ENCODE data around the gene TMEM50A. TPM values are rescaled to one million over a fixed set of nuclear protein-coding genes. Genes with fewer than 3 reads are reported as not detected.
"Not testable (repeated sequence)": the region's sequence is repeated elsewhere in the genome, so short reads cannot be mapped to it uniquely, and the experiment has no call there.

TMEM50A gene
- total RNA-seq, 5 donors from 2014 or later (not counting 1 experiment from before 2014, with no cell fraction given) = 74.8 to 104 (median 97.2) TPM

GRCh38 chr1:25378367-25378766 is 40.2 kb downstream of the TMEM50A start:
- H3K9me3 ChIP-seq; H3K27ac Mint-ChIP-seq; H3K4me3 ChIP-seq (ENCODE audit: control insufficient read depth in 1 of 2, extremely low read depth in 1 of 2, low read length in 1 of 2); ATAC-seq (replicated peaks in 1 of 4); H3K4me1 ChIP-seq (ENCODE audit: control insufficient read depth in 1 of 2, extremely low read depth in 1 of 2, insufficient read depth in 2 of 2, low read length in 2 of 2); POLR2A ChIA-PET; DNase-seq; H3K27me3 Mint-ChIP-seq; H3K9me3 Mint-ChIP-seq; H3K27ac ChIP-seq (ENCODE audit: low read length); H3K4me3 Mint-ChIP-seq; CTCF ChIA-PET; H3K36me3 ChIP-seq (ENCODE audit: control insufficient read depth in 2 of 2, extremely low read depth in 1 of 2, insufficient read depth in 1 of 2, low read length in 1 of 2); H3K27me3 ChIP-seq (replicated peaks in 1 of 2; ENCODE audit: control insufficient read depth in 2 of 2, extremely low read depth in 1 of 2, insufficient read depth in 2 of 2, low read length in 1 of 2); H3K36me3 Mint-ChIP-seq; H3K4me1 Mint-ChIP-seq: not testable (repeated sequence)
- 91% methylated on average over 3 of the region's 3 CpGs for whole genome bisulfite sequencing (ENCODE audit: insufficient coverage)

- H3K27me3 ChIP-seq (replicated peaks in 1 of 2; ENCODE audit: control insufficient read depth in 2 of 2, extremely low read depth in 1 of 2, insufficient read depth in 2 of 2, low read length in 1 of 2) = not testable (repeated sequence)
- WGBS (ENCODE audit: insufficient coverage) = no CpG with 5 or more reads among the region's 1 CpG
Observed at GRCh38 chr1:25382543-25382942, 44.4 kb downstream of the TMEM50A start.

GRCh38 chr1:25383090-25383489 is 45.0 kb downstream of the TMEM50A start:
- H3K27me3 Mint-ChIP-seq; POLR2A ChIA-PET; H3K4me3 Mint-ChIP-seq; H3K9me3 ChIP-seq; H3K27me3 ChIP-seq (replicated peaks in 1 of 2; ENCODE audit: control insufficient read depth in 2 of 2, extremely low read depth in 1 of 2, insufficient read depth in 2 of 2, low read length in 1 of 2); H3K4me1 Mint-ChIP-seq; H3K4me1 ChIP-seq (ENCODE audit: control insufficient read depth in 1 of 2, extremely low read depth in 1 of 2, insufficient read depth in 2 of 2, low read length in 2 of 2); H3K36me3 ChIP-seq (ENCODE audit: control insufficient read depth in 2 of 2, extremely low read depth in 1 of 2, insufficient read depth in 1 of 2, low read length in 1 of 2); H3K27ac Mint-ChIP-seq; DNase-seq; H3K36me3 Mint-ChIP-seq; ATAC-seq (replicated peaks in 1 of 4); H3K27ac ChIP-seq (ENCODE audit: low read length); CTCF ChIA-PET; H3K9me3 Mint-ChIP-seq; H3K4me3 ChIP-seq (ENCODE audit: control insufficient read depth in 1 of 2, extremely low read depth in 1 of 2, low read length in 1 of 2): not testable (repeated sequence)
- no CpG with 5 or more reads among the region's 1 CpG for WGBS (ENCODE audit: insufficient coverage)

More at GRCh38 chr1:25382543-25382942, 44.4 kb downstream of the TMEM50A start:
- H3K4me3 Mint-ChIP-seq; DNase-seq; H3K27me3 Mint-ChIP-seq; H3K4me1 Mint-ChIP-seq; H3K27ac Mint-ChIP-seq; H3K4me1 ChIP-seq (ENCODE audit: control insufficient read depth in 1 of 2, extremely low read depth in 1 of 2, insufficient read depth in 2 of 2, low read length in 2 of 2); H3K9me3 ChIP-seq; H3K36me3 ChIP-seq (ENCODE audit: control insufficient read depth in 2 of 2, extremely low read depth in 1 of 2, insufficient read depth in 1 of 2, low read length in 1 of 2); ATAC-seq (replicated peaks in 1 of 4); H3K4me3 ChIP-seq (ENCODE audit: control insufficient read depth in 1 of 2, extremely low read depth in 1 of 2, low read length in 1 of 2); H3K27ac ChIP-seq (ENCODE audit: low read length); H3K36me3 Mint-ChIP-seq; H3K9me3 Mint-ChIP-seq; POLR2A ChIA-PET: not testable (repeated sequence)
- CTCF ChIA-PET = interaction anchor here in 1 of 2 donors (0.5 kb wide), 1 partner anchor 52 kb away, joined by 4 read pairs; no protein-coding TSS in a partner anchor

GRCh38 chr1:25383875-25384274 is 45.7 kb downstream of the TMEM50A start:
- POLR2A ChIA-PET, H3K27ac Mint-ChIP-seq, CTCF ChIA-PET: not testable (repeated sequence)

GRCh38 chr1:25387096-25387495 is 49.0 kb downstream of the TMEM50A start:
- not testable (repeated sequence) for ATAC-seq (replicated peaks in 1 of 4)

More at GRCh38 chr1:25383875-25384274, 45.7 kb downstream of the TMEM50A start:
- not testable (repeated sequence) for H3K9me3 Mint-ChIP-seq; H3K4me1 ChIP-seq (ENCODE audit: control insufficient read depth in 1 of 2, extremely low read depth in 1 of 2, insufficient read depth in 2 of 2, low read length in 2 of 2); H3K27me3 ChIP-seq (replicated peaks in 1 of 2; ENCODE audit: control insufficient read depth in 2 of 2, extremely low read depth in 1 of 2, insufficient read depth in 2 of 2, low read length in 1 of 2); H3K36me3 Mint-ChIP-seq; H3K36me3 ChIP-seq (ENCODE audit: control insufficient read depth in 2 of 2, extremely low read depth in 1 of 2, insufficient read depth in 1 of 2, low read length in 1 of 2); H3K27ac ChIP-seq (ENCODE audit: low read length); ATAC-seq (replicated peaks in 1 of 4); H3K4me1 Mint-ChIP-seq; H3K27me3 Mint-ChIP-seq; H3K4me3 ChIP-seq (ENCODE audit: control insufficient read depth in 1 of 2, extremely low read depth in 1 of 2, low read length in 1 of 2); H3K9me3 ChIP-seq; H3K4me3 Mint-ChIP-seq; DNase-seq
- no CpG with 5 or more reads among the region's 1 CpG for WGBS (ENCODE audit: insufficient coverage)

GRCh38 chr1:25388691-25389090 is 50.6 kb downstream of the TMEM50A start:
- ATAC-seq (replicated peaks in 1 of 4); DNase-seq; H3K27me3 ChIP-seq (replicated peaks in 1 of 2; ENCODE audit: control insufficient read depth in 2 of 2, extremely low read depth in 1 of 2, insufficient read depth in 2 of 2, low read length in 1 of 2); H3K4me3 ChIP-seq (ENCODE audit: control insufficient read depth in 1 of 2, extremely low read depth in 1 of 2, low read length in 1 of 2); H3K27me3 Mint-ChIP-seq; H3K9me3 ChIP-seq; H3K27ac ChIP-seq (ENCODE audit: low read length); H3K27ac Mint-ChIP-seq; H3K4me3 Mint-ChIP-seq; POLR2A ChIA-PET; H3K4me1 ChIP-seq (ENCODE audit: control insufficient read depth in 1 of 2, extremely low read depth in 1 of 2, insufficient read depth in 2 of 2, low read length in 2 of 2); H3K36me3 Mint-ChIP-seq; H3K36me3 ChIP-seq (ENCODE audit: control insufficient read depth in 2 of 2, extremely low read depth in 1 of 2, insufficient read depth in 1 of 2, low read length in 1 of 2); H3K9me3 Mint-ChIP-seq; H3K4me1 Mint-ChIP-seq; CTCF ChIA-PET: not testable (repeated sequence)
- WGBS (ENCODE audit: insufficient coverage) = 54% methylated on average over 2 of the region's 9 CpGs

More at GRCh38 chr1:25387096-25387495, 49.0 kb downstream of the TMEM50A start:
- H3K27ac Mint-ChIP-seq; H3K27me3 Mint-ChIP-seq; H3K9me3 ChIP-seq; CTCF ChIA-PET; H3K4me1 ChIP-seq (ENCODE audit: control insufficient read depth in 1 of 2, extremely low read depth in 1 of 2, insufficient read depth in 2 of 2, low read length in 2 of 2); H3K4me3 Mint-ChIP-seq; H3K9me3 Mint-ChIP-seq; H3K27me3 ChIP-seq (replicated peaks in 1 of 2; ENCODE audit: control insufficient read depth in 2 of 2, extremely low read depth in 1 of 2, insufficient read depth in 2 of 2, low read length in 1 of 2); H3K4me3 ChIP-seq (ENCODE audit: control insufficient read depth in 1 of 2, extremely low read depth in 1 of 2, low read length in 1 of 2); H3K27ac ChIP-seq (ENCODE audit: low read length); H3K36me3 Mint-ChIP-seq; POLR2A ChIA-PET; DNase-seq; H3K36me3 ChIP-seq (ENCODE audit: control insufficient read depth in 2 of 2, extremely low read depth in 1 of 2, insufficient read depth in 1 of 2, low read length in 1 of 2); H3K4me1 Mint-ChIP-seq: not testable (repeated sequence)
- WGBS (ENCODE audit: insufficient coverage) = 71% methylated on average over 1 of the region's 4 CpGs

- H3K27me3 ChIP-seq (replicated peaks in 1 of 2; ENCODE audit: control insufficient read depth in 2 of 2, extremely low read depth in 1 of 2, insufficient read depth in 2 of 2, low read length in 1 of 2); H3K4me1 ChIP-seq (ENCODE audit: control insufficient read depth in 1 of 2, extremely low read depth in 1 of 2, insufficient read depth in 2 of 2, low read length in 2 of 2); POLR2A ChIA-PET; H3K9me3 ChIP-seq; H3K27ac Mint-ChIP-seq; ATAC-seq (replicated peaks in 1 of 4); CTCF ChIA-PET; H3K4me3 ChIP-seq (ENCODE audit: control insufficient read depth in 1 of 2, extremely low read depth in 1 of 2, low read length in 1 of 2); H3K9me3 Mint-ChIP-seq; H3K27me3 Mint-ChIP-seq; H3K36me3 Mint-ChIP-seq; H3K27ac ChIP-seq (ENCODE audit: low read length); H3K36me3 ChIP-seq (ENCODE audit: control insufficient read depth in 2 of 2, extremely low read depth in 1 of 2, insufficient read depth in 1 of 2, low read length in 1 of 2); H3K4me3 Mint-ChIP-seq; H3K4me1 Mint-ChIP-seq; DNase-seq: not testable (repeated sequence)
- WGBS (ENCODE audit: insufficient coverage) = 65% methylated on average over 3 of the region's 3 CpGs
Observed at GRCh38 chr1:25389721-25390120, 51.6 kb downstream of the TMEM50A start.
